Stimulated activated CD8-positive, alpha-beta memory T cell treated with anti-CD3 and anti-CD28 coated beads, Interleukin-2, amount 100 ng/mL, for 1 hour (primary cell): ENCODE results near the gene DCUN1D2.

Source experiments
- DNase-seq, 2 donors: peaks; one replicate each; pipeline ENCODE4 v3.0.0-alpha.2; 2020; ENCODE audit warnings: low read depth in 2 of 2

The DCUN1D2 gene

DNA sequence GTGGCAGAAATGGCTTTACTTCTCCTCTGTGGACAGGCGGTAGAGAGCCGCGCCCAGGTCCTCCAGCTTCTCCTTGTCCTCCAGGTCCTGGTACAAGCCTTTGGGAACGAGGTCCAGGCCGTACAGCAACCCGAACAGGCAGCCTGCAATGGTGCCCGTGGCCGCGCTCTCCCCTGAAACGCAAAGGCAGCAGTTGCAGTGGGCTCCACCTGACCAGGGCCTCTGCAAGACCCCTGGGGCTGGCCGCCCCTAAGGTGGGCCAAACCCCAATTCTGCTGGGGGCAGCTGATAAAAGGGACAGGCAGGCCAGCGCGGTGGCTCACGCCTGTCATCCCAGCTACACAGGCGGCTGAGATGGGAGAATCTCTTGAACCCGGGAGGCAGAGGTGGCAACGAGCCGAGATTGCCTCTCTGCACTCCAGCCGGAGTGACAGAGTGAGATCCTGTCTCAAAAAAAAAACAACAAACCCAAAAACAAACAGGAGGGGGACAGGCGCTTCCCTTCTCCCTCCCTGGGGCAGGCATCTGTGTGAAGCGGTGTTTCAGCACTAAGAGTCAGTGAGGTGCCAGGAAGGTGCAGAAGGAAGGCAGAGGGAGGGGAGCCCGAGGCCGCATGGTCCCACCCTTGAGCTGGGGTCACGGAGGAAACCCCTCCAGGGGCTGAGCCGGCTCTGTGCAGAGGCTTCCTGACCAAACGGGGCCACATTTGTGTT is 67.5 kb downstream of the DCUN1D2 start:
- DNase-seq = no peak

DNA sequence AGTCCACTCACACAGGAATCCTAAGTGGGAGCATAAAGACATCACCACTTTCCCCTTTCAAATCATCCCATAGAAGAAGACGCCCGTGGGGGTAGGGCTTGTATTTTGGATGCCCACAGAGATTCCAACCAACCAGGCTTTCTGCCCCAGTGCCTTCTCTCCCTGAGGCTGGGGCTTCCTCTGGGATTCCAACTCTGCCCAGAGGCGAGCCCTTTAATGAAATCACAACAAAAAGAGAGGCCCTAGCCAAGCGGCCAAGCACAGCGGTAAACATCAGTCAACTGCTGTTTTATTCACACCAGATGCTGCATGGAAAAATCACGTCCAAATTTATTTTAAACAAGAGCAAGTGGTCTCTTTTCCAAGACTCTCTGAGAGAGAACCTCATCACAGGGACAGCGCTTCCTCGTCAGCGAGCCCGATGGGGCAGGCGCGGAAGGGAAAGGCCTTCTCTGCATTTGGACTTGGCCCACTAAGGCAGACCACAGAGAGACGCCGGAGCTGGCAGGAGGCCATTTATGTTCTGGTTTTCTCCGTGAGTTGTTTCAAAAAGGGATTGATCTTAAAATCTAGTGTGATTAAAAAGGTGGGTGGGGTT is 68.7 kb downstream of the DCUN1D2 start:
- no peak for DNase-seq

DNA sequence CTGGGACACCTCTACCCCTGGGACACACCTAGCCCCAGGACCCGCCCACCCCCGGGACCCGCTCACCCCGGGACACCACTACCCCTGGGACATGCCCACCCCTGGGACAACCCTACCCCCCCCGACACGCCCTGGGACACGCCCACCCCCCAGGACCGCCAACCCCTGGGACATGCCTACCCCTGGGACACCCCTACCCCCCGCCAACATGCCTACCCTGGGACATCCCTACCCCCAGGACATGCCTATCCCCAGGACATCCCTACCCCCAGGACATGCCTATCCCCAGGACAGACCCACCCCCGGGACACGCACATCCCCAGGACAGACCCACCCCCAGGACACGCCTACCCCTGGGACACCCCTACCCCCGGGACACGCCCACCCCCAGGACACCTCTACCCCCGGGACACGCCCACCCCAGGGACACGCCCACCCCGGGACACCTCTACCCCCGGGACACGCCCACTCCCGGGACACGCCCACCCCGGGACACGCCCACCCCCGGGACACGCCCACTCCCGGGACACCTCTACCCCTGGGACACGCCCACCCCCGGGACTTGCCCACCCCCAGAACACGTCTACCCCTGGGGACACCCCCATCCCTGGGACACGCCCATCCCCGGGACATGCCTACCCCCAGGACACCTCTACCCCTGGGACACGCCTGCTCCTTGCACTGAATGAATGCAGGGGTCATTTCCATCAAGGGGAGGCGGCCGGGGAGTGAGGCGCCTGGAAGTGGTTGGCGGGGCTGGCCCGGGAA is 69.5 kb downstream of the DCUN1D2 start:
- no peak for DNase-seq

DNA sequence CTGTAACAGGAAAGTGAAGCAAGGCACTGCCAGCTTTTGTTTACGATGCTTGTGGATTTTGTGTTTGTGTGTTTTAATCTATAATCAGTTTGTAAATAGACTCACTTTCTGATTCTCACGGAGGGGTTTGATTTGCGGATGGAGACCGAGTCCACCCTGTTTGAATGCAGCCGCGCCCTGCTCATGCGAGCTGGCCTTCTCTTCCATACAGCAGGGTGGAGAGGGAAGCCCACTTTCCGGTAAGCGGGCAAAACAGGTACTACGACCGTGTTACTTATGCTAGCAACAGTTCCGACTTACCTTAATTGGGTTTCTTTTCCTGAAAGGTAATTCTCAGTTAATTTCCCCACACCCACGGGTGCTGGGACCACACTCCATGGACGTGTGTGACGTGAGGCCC is 70.3 kb downstream of the DCUN1D2 start:
- no peak for DNase-seq

DNA sequence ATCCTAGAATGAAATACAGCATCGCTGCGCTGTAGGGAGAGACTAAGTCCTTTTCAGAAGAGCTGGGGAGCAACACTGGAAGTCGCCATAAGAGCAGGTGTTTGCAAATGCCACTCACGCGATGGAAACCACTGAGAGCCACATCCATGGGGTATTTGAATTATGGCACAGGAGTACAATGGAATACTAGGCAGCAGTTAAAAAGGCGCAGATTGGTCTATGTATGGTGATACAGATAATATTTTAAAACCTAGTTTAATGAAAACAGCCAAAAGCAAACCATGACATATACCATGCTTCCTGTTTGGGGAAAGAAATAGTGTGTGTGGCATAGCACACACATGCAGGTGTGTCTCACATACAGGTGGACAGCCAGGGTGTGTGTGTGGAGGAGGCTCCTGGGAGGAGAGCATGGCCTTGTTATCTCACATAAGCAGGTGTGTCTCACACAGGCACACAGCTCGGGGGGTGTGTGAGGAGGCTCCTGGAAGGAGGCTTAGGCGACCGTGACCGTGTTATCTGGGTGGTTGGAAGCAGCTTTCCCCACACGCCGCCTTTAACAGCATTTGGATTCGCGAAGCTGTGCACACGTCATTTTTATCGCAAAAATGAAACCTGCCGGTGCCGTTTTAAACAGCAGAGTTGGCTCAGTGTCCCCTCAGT is 70.8 kb downstream of the DCUN1D2 start:
- no peak for DNase-seq

DNA sequence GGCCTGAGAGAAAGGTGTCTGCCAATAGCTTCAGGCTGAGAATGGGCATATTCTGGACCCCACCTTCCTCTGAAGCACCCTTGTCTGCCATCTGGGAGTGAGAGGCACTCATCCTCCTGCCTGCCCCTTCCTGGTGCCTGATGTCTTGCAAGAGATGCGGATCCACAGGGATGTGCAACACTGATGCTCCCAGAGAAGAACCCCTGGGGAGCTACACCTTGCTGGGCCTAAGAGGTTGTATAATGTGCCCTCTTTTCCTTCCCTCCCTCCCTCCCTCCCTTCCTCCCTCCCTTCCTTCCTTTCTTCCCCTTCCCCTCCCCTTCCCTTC is 71.8 kb downstream of the DCUN1D2 start:
- DNase-seq = no peak

DNA sequence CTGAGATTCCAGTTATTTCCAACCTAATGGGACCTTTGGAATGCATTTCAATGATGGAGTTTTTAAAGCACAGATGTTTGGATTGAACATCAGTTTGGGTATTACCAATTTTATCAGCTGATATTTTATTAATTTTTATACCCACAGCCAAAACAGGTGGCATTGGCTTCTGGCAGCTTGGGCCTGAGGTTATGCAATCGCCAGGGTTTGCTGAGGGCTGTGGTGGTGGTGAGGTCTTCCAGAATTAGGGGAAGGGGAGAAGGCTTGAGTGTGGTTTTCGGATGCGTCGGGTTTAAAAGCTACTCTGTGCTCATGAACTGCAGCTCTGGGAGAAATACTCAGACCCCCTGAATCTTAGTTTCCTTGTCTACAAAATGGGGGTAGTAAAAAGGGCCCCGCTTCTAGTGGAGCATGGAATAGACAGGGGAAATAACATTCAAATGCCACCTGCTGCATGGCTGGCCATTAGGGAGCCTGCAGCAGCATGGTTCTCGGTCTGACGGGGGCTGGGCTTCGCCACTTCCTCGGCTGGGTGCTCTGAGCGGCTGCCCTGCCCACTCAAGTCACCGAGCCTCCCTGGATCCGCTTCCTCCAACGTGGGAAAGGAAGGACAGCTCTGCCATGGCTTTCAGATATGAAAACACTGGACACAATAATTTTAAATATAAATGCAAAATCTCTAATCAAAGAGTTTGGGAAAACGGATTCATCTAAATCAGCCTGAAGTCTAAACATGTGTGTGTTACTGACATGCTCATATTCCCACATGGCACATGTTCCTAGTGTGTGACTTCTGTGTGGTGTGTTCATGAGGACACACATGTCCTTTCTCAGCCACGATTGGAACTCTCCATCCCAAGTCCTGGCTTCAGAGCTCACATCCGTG is 72.4 kb downstream of the DCUN1D2 start:
- no peak for DNase-seq

DNA sequence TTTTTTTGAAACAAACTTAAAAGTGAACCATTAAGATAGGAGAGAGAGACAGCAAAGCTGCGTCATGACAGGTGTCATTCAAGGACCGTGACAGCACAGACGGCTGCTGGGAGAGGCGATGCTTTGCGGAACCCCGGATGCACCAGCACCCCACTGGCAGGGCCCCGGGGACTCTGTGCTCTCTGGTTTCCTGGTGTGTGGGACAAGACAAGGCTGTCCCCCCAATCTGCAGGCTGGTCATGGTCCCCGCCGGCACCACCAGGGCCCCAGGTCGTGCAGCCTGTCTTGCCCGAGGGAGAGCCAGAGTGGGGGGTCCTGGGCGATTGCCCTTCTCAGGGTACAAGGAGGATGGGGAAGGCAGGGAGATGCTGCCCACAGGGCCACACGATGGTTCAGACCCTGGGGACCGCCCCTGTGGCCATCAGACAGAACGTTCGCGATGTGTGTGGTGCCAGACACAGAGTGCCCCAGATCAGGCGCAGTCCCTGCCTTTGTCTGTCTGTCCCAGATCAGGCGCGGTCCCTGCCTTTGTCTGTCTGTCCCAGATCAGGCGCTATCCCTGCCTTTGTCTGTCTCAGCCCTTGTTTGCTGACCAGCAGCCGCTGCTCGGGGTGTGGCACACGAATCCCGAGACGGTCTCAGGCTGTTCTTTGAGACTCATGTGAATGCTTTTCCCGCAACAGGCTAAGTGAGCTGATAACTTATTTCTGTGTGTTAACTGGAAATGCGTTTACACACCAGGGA is 73.3 kb downstream of the DCUN1D2 start:
- DNase-seq = no peak

DNA sequence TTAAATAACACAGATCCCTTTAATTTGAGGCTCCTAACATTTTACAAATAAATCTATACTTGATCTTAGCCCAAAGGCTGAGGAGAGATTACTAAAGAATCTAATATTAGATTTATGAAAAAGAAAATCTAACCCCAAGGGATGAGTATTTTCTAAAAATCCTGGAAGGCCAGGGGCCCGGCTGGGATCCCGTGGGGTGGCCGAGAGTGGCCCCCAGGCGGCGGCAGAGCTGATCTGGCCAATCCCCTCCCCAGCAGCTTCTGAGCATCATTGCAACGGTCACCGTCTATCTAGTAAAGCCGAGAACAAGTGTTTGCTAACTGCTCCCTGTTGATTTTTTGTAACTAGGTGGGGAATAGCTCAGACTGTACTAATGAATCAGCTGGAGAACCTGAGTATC is 74.7 kb downstream of the DCUN1D2 start:
- DNase-seq = no peak

DNA sequence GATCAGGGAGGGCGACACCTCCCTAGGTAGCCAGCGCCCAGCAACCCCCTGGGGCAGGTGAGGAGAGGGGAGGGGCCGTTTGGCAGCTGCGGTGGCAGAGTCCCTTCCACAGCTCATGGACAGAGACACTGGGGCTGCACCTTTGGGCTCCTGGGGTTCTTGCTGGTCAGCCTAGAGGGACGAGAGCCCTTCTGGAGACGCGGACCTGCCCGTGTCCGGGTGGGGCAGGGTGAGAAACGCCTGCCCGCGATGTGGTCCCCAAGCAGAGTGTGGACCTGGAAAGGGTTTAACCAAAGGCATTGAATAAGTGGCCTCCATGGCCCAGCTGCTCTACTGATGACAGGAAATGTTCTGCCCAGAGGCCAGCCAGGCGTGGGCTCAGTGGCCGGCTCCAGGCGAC is 75.5 kb downstream of the DCUN1D2 start:
- DNase-seq = no peak

DNA sequence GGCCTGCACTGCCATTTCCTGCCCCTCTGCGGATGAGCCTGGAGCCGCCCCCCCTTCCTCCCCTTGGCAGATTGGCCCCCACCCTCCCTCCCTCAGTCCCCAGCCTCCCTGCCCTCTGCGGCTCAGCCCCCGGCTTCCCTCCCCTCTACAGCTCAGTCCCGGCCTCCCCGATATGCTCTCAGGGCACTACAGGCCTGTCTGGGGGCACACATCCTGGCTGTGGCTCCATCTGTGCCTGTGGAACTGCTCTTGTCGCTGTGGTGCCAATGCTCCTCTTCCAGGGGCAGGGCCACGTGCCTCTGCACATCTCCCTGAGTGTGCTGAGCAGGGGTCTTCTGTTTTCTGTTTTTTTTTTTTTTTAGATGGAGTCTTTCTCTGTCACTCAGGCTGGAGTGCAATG is 76.2 kb downstream of the DCUN1D2 start:
- DNase-seq = no peak

DNA sequence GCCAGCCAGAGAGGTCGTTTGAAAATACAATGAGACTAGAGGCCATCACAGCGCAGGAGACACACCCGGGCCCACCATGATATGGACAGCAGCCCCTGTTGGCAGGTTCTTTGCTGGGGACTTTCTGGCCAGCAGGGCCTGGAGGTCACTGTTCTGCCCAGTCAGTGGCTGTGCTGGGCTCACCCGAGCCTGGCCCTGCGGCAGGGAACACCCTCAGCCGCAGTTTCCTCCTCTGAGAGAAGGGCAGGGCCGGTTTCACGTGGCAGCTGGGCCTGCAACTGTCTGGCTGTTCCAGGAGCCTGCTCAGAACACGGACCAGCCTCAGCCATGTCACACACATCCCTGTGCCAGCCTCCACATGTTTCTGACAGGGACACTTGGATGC is 76.6 kb downstream of the DCUN1D2 start:
- no peak for DNase-seq

DNA sequence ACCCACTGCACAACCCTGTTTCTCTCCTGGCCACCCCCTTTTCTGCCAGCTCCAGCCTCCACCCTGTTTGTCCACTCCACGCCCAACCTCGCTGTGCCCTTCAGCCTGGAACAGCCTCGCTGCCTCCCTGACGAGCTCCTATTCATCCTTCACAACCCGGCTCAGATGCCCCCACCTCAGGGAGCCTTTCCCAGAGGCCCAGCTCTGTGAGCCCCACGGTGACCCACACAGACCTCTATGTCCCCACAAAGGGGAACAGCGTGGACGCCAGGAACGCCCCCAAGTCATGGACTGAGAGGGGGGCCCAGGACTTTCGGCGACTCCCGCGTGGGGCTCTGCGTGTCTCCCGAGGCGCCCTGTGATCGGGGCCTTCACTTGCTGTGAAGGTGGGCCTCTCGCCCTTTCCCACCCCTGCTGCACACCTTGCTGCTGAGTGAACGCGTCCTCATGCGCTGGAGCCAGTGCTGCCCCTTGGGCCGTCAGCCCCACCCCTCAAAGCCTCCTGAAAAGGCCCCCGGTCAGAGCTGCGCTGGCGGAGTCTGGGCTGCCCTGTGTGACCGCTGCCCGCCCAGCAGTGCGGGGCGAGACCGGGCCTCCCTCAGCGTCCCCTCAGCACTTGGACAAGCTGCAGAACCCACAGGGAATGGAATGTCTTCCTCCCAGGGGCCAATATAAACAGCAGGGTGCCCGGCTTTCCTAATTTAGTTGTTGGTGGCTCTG is 77.2 kb downstream of the DCUN1D2 start:
- DNase-seq = no peak

DNA sequence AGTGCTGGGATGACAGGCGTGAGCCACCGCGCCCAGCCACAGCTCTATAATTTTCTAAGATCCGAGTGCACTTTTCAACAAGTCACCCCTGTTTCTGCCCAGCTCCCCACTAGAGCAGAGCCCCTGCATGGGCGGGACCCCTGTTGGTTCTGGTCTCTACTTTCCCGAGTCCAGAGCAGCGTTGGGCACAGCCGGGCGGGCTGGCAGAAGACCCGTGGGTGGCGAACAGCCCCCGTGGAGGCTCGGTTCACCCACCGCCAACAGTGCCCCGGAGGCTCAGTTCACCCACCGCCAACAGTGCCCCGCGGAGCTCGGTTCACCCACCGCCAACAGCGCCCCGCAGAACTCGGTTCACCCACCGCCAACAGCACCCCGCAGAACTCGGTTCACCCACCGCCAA is 78.1 kb downstream of the DCUN1D2 start:
- DNase-seq = no peak

DNA sequence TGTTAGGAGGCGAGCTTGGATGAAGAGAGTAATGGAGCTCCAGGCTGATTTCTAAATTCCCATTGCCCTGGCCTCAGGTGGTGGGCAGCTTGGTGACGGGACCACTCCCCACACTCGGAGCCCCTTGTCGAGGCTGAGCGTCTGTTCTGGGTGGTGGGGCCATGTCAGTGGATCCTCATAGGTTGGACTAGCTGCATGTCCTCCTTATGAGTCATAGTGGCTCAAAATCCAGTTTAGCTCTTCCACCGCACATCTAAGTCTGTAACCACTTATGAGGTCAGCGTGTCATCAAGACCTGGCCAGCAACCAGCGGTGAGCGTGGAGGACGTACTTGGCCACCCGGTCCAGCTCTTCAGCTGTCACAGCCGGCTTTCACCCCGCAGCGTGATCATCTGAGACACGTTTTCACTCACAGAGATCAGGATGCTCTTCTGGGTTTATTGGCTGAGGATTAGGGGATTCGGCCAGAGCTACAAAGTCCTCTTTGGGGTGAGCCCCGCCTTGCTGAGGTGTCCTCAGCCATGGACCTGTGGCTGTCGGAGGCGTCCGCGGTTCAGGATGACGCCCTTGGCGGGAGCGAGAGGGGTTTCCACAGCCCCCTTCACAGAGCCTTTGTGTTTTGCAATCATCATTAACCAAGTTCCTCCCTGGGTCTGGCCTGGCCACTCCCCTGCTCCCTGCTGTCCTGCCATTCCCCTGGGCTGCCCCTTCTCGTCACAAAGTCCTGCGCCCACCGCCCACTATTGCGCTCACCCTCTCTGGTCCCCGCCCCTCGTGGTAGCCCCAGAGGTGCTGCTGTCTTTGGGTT is 79.1 kb downstream of the DCUN1D2 start:
- DNase-seq = no peak

DNA sequence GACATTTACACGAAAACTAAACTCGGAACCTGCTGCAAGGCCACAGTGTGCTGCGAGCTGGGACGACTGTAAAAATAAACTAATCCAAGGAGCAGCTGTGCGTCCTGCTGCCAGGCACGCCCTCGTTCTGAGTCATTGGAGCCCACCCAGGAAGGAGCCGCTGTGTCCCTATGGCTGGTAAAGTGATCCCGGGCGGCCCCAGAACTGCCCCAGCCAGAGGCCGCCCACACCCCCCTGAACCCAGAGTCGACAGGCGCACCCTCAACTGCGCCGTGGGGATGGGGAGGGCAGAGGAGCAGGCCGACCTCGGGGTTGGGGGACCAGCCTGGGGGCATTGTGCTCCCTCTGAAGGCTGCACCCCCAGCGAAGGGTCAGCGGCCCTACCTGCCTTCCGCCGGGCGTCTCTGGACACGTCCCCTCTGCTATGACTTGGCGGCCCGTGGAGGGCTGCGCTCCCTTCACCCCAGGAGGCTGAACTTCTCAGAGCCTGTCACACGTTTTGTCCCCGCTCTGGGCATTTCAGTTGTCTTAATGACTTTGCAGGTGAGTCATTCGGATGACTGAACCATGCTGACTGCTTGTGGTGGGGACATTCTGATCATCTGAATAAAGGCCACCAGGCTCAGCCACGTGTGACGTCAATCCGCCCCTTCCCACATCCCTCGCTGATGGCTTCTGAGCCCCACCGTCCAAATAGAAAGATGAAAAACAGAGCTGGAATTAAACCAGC is 79.9 kb downstream of the DCUN1D2 start:
- no peak for DNase-seq

DNA sequence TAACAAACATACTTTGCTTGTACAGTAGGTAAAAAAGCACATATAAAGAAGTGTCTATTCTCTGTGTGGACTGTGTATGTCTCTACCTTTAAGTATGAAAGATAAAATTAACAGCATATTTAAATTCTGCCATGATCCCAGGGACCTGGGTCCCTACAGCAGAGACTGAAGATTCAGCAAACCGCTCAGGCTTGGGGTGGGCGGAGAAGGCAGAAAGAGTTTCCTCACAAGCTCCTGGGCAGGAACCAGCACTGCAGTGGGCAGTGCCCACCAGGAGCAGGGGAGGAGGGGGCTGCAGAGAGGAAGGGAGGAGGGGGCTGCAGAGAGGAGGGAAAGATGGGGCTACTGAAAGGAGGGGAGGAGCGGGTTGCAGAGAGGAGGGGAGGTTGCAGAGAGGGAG is 81.9 kb downstream of the DCUN1D2 start:
- DNase-seq = no peak

DNA sequence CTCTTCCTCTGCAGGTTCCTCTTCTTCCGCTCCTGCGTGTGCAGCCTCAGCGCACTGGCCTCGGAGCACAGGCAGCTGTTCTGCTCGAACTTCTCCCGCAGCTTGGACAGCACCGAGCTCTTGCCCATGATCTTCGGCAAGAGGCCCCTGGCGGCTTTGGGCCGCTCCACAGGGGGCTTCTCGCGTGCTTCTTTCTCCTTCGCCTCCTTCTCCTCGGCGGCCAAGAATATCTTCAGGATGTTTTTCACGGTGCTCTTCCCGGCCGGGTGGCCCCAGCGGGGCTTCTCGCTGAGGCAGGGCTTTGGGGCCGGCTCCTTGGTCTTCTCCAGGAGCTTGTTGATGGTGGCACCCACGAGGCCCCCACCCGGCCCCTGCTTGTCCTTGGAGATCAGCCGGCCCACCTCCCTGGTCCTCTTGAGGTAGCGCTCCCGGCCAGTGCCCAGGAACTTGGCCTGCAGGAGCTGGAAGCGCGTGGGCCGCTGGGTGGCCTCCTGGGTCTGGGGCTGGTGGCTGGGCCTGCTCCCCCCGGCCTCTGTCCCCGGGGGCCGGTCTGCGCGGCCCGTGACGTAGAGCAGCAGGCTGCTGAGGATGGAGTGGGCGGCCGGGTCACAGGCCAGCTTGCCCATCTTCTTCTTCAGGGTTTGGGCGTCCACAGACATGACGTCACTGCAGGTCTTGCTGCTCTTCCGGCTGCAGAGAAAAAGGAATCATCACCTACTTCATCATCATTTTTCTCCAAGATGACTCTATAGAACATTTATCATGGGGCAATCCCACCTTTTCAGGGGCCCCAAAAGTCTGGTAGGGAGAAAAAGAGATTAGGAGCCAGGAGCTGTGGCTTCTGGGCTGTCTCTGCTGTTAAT is 82.7 kb downstream of the DCUN1D2 start:
- DNase-seq = no peak
